ENCODE results near the gene CEP131. TPM values are rescaled to one million over a fixed set of nuclear protein-coding genes. Genes with fewer than 3 reads are reported as not detected.

CEP131 gene
- total and polyA plus RNA-seq, 2 of the 8 experiments (the other 6 are each of a cell fraction or from before 2014, with no cell fraction given): 5.9 to 23.2 TPM

DNA sequence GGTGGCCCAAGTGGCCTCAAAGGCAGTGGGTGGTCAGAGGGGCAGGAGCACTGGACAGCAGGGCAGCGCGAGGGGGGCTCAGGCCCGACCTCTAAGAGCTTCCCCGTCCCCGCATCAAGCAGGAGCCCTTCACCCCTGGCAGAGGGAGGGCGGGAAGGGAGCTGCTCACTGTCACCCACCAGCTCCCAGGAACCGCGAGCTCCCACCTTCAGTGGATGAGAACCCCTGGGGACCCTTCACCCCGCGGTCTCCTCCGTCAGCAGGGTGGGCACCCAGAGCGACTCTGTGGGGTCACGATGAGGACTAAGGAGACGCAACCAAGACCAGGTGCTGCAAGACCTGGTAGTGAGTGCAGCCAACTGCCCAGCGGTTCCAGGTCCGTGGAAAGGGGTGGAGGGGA, 13.6 kb downstream of the CEP131 start:
- no peaks in the 10 kb centered on the region; a peak in 1 of 7 replicates for H3K4me1 ChIP-seq (replicated peaks in 1 of 4; ENCODE audit: control insufficient read depth in 3 of 4, insufficient read depth in 4 of 4, low read length in 3 of 4)
- no peak overlapping the region for H3K4ac ChIP-seq (replicated peaks; ENCODE audit: insufficient read length, low read depth, low read length)
- FAIRE-seq (no peak), DNase-seq (ENCODE audit: low read depth in 1 of 2, low spot score in 2 of 2) (no peak)
- H3K56ac ChIP-seq (replicated peaks; ENCODE audit: insufficient read length, low read depth, low read length): no peak overlapping the region
- no peak overlapping the region for H3K27ac ChIP-seq (ENCODE audit: low read depth, low read length)
- no peak overlapping the region for H2BK5ac ChIP-seq (ENCODE audit: low read depth, low read length)
- no peak overlapping the region for H3K4me3 ChIP-seq (ENCODE audit: extremely low read depth in 1 of 4, insufficient read depth in 2 of 4, low read depth in 3 of 4, low read length in 4 of 4)
- H3K27me3 ChIP-seq (replicated peaks in 1 of 4; ENCODE audit: control insufficient read depth in 3 of 4, extremely low read depth in 1 of 4, insufficient read depth in 3 of 4, low read length in 3 of 4): no peaks in the 10 kb centered on the region
- no peak overlapping the region for H3K9ac ChIP-seq (replicated peaks in 1 of 4; ENCODE audit: extremely low read depth in 1 of 4, low read depth in 3 of 4, low read length in 3 of 4)
- H3K18ac ChIP-seq (ENCODE audit: extremely low read depth, low read length): no peak overlapping the region
- H2BK15ac ChIP-seq (ENCODE audit: low read length): no peak overlapping the region
- H4K5ac ChIP-seq (ENCODE audit: insufficient read length, low read depth, low read length): no peak overlapping the region
- 92% methylated on average over 13 of the region's 16 CpGs; no CpG with 5 or more reads in 1 of the 2 experiments for WGBS, 2 experiments (ENCODE audit: extremely low coverage in 1 of 2, insufficient coverage in 1 of 2, insufficient read length in 1 of 2, insufficient replicate concordance in 2 of 2, low coverage in 1 of 2, low lambda C conversion rate in 2 of 2, missing lambda C conversion rate in 1 of 2)
- H4K20me1 ChIP-seq (replicated peaks in 1 of 2; ENCODE audit: control insufficient read depth in 1 of 2, insufficient read depth in 2 of 2, low read length in 2 of 2): peaks cover 3 to 14% of the 10 kb centered on the region in 2 experiments
- no peaks in the 10 kb centered on the region for H3K9me3 ChIP-seq (ENCODE audit: insufficient read depth in 2 of 2, low read depth in 1 of 2, low read length in 1 of 2)
- H3K14ac ChIP-seq (ENCODE audit: insufficient read length): no peak overlapping the region
- no peak overlapping the region for H2AK5ac ChIP-seq (ENCODE audit: low read depth, low read length)
- no peak overlapping the region for H2BK20ac ChIP-seq (ENCODE audit: low read length)
- ChIA-PET POLR2A (ENCODE audit: partially characterized antibody) (no interaction called here), CTCF (ENCODE audit: partially characterized antibody) (interaction anchor here (1.0 to 1.5 kb wide), 3 partner anchors 12 to 177 kb away, joined by 3 to 4 read pairs (median 3); no protein-coding TSS in a partner anchor)
- peaks cover 0 to 3% (median 0%) of the 10 kb centered on the region in 4 experiments; a peak in 3 of 8 replicates for H3K36me3 ChIP-seq (ENCODE audit: control insufficient read depth in 2 of 4, insufficient read depth in 4 of 4, low read length in 3 of 4)
- no peak overlapping the region; the same call in 1 of the 2 replicates for H4K8ac ChIP-seq (ENCODE audit: extremely low read depth, insufficient read depth, low read length)
- H3K23ac ChIP-seq (ENCODE audit: insufficient read length): no peak overlapping the region
- no peak overlapping the region for H2BK12ac ChIP-seq (ENCODE audit: low read depth, low read length)
- H3K79me1 ChIP-seq (ENCODE audit: low read depth, low read length): peaks cover 5% of the 10 kb centered on the region; the same call in 1 of the 2 replicates
- H4K91ac ChIP-seq (replicated peaks; ENCODE audit: insufficient read length, low read length): no peak overlapping the region
- peaks cover 3% of the 10 kb centered on the region; the same call in 1 of the 2 replicates for H3K23me2 ChIP-seq (ENCODE audit: low read depth, low read length)
- TF ChIP-seq CHD2 (IDR thresholded peaks at IDR 0.05; ENCODE audit: low read length) (no peak), CEBPB (IDR thresholded peaks at IDR 0.05; ENCODE audit: low read depth, low read length) (no peak), YY1 (IDR thresholded peaks at IDR 0.05; ENCODE audit: low read depth, low read length) (no peak), RAD21 (IDR thresholded peaks at IDR 0.05 in 1 of 2, conservative IDR thresholded peaks at IDR 0.05 in 1 of 2; ENCODE audit: low read depth in 2 of 2, low read length in 2 of 2) (no peak), SP4 (IDR thresholded peaks at IDR 0.05; ENCODE audit: low read length) (no peak)
- no peak overlapping the region for H2BK120ac ChIP-seq (replicated peaks; ENCODE audit: low read depth, low read length)
- no peak overlapping the region for H2AFZ ChIP-seq (ENCODE audit: low read length)
- no peaks in the 10 kb centered on the region; a peak in 2 of 4 replicates for H3K79me2 ChIP-seq (ENCODE audit: control insufficient read depth in 1 of 2, insufficient read depth in 2 of 2, low read length in 2 of 2)
- no peak overlapping the region for H3K4me2 ChIP-seq (ENCODE audit: insufficient read depth in 1 of 2, low read depth in 2 of 2, low read length in 2 of 2)

Measured in H1 (cell line).